ENCODE data around the gene C1QL4. TPM values are rescaled to one million over a fixed set of nuclear protein-coding genes. Genes with fewer than 3 reads are reported as not detected.

C1QL4 gene
- total and polyA plus RNA-seq, 2 donors, result 0.05 to 0.21 TPM

Other genes with a start within 250 kb of the C1QL4 start
- gene DHH, start 242.4 kb downstream of the C1QL4 start, total RNA-seq, result 0.09 TPM
- gene DHH, start 242.4 kb downstream of the C1QL4 start, polyA plus RNA-seq, result 0.21 TPM
- gene LMBR1L, start 226.3 kb downstream of the C1QL4 start, total RNA-seq, result 35.1 TPM
- gene LMBR1L, start 226.3 kb downstream of the C1QL4 start, polyA plus RNA-seq, result 112 TPM
- gene TUBA1B, start 205.8 kb downstream of the C1QL4 start, total RNA-seq, result 2,059 TPM
- 285 TPM for gene TUBA1B, start 205.8 kb downstream of the C1QL4 start, polyA plus RNA-seq
- 276 TPM for gene TUBA1A, start 148.1 kb downstream of the C1QL4 start, total RNA-seq
- gene TUBA1A, start 148.1 kb downstream of the C1QL4 start, polyA plus RNA-seq, result 111 TPM
- 112 TPM for gene TUBA1C, start 72.1 kb downstream of the C1QL4 start, total RNA-seq
- gene TUBA1C, start 72.1 kb downstream of the C1QL4 start, polyA plus RNA-seq, result 115 TPM
- gene PRPH, start 42.0 kb downstream of the C1QL4 start, total RNA-seq, result 0.28 TPM
- gene PRPH, start 42.0 kb downstream of the C1QL4 start, polyA plus RNA-seq, result 1.6 TPM
- gene TROAP, start 13.9 kb downstream of the C1QL4 start, total RNA-seq, result 22.1 TPM
- 12.4 TPM for gene TROAP, start 13.9 kb downstream of the C1QL4 start, polyA plus RNA-seq
- gene DNAJC22, start 9.7 kb upstream of the C1QL4 start, total RNA-seq, result 0.09 TPM
- 0.27 TPM for gene DNAJC22, start 9.7 kb upstream of the C1QL4 start, polyA plus RNA-seq
- gene SPATS2, start 30.3 kb upstream of the C1QL4 start, total RNA-seq, result 14.2 TPM
- gene SPATS2, start 30.3 kb upstream of the C1QL4 start, polyA plus RNA-seq, result 15.3 TPM
- 1.4 TPM for gene KCNH3, start 201.8 kb upstream of the C1QL4 start, total RNA-seq
- 3.3 TPM for gene KCNH3, start 201.8 kb upstream of the C1QL4 start, polyA plus RNA-seq
- 52.6 TPM for gene MCRS1, start 231.0 kb upstream of the C1QL4 start, total RNA-seq
- 65.5 TPM for gene MCRS1, start 231.0 kb upstream of the C1QL4 start, polyA plus RNA-seq

Measured in thymus (tissue), 2 donors.